H9 (cell line): Measurements from ENCODE around the gene ADAMTSL3. TPM values are rescaled to one million over a fixed set of nuclear protein-coding genes. Genes with fewer than 3 reads are reported as not detected.

Experiments used
- DNase-seq: peaks from one replicate; pipeline ENCODE4 v3.0.0-alpha.2; 2017
- H2AFZ ChIP-seq: one replicate; pipeline ENCODE4 v1.6.1; 2013; ENCODE audit warnings: mild to moderate bottlenecking, low read length, control low read depth, moderate library complexity
- H2AK5ac ChIP-seq: 2 replicates; pipeline ENCODE4 v1.6.1; 2013; ENCODE audit warnings: low read length, control low read depth, mixed read lengths; ENCODE audit not compliant: insufficient read length
- H2BK120ac ChIP-seq: one replicate; pipeline ENCODE4 v1.6.1; 2013; ENCODE audit warnings: low read depth, mild to moderate bottlenecking, low read length, control low read depth, inconsistent platforms; ENCODE audit not compliant: poor library complexity, severe bottlenecking
- H2BK12ac ChIP-seq: 2 replicates; pipeline ENCODE4 v1.6.1; 2013; ENCODE audit warnings: low read length, control low read depth, mixed read lengths, low read depth; ENCODE audit not compliant: insufficient read length
- H2BK15ac ChIP-seq: 2 replicates; pipeline ENCODE4 v1.6.1; 2013; ENCODE audit warnings: low read depth, low read length, control low read depth
- H2BK20ac ChIP-seq: one replicate; pipeline ENCODE4 v1.6.1; 2013; ENCODE audit warnings: low read depth, mild to moderate bottlenecking, low read length, control low read depth, inconsistent platforms; ENCODE audit not compliant: poor library complexity, severe bottlenecking
- H2BK5ac ChIP-seq: 2 replicates; pipeline ENCODE4 v1.6.1; 2013; ENCODE audit warnings: low read length, control low read depth, mixed read lengths; ENCODE audit not compliant: insufficient read length
- H3K14ac ChIP-seq: 2 replicates; pipeline ENCODE4 v1.6.1; 2013; ENCODE audit warnings: low read length, control low read depth; ENCODE audit not compliant: insufficient read depth
- H3K18ac ChIP-seq: 2 replicates; pipeline ENCODE4 v1.6.1; 2013; ENCODE audit warnings: low read depth, mild to moderate bottlenecking, mixed read lengths, low read length, control low read depth; ENCODE audit not compliant: insufficient read length
- H3K23ac ChIP-seq: 2 replicates; pipeline ENCODE4 v1.6.1; 2013; ENCODE audit warnings: low read length, control low read depth, mixed read lengths, low read depth; ENCODE audit not compliant: insufficient read length
- H3K23me2 ChIP-seq: 2 replicates; pipeline ENCODE4 v1.6.1; 2013; ENCODE audit warnings: low read depth, mild to moderate bottlenecking, mixed read lengths, low read length, control low read depth; ENCODE audit not compliant: insufficient read length, poor library complexity, severe bottlenecking
- H3K27ac ChIP-seq: 2 replicates; pipeline ENCODE4 v1.5.1; 2013; ENCODE audit warnings: low read length, control low read depth, mixed read lengths, low read depth; ENCODE audit not compliant: insufficient read length
- H3K27me3 ChIP-seq: 2 replicates; pipeline ENCODE4 v1.6.1; 2013; ENCODE audit warnings: low read length, control low read depth, inconsistent platforms; ENCODE audit not compliant: insufficient read depth
- H3K4ac ChIP-seq: 2 replicates; pipeline ENCODE4 v1.6.1; 2013; ENCODE audit warnings: low read depth, mild to moderate bottlenecking, control low read depth, inconsistent platforms, low read length, moderate library complexity
- H3K4me1 ChIP-seq: 2 replicates; pipeline ENCODE4 v1.6.1; 2013; ENCODE audit warnings: low read length, control low read depth, inconsistent platforms; ENCODE audit not compliant: insufficient read depth
- H3K4me2 ChIP-seq: 2 replicates; pipeline ENCODE4 v1.6.1; 2013; ENCODE audit warnings: low read length, control low read depth, mixed read lengths; ENCODE audit not compliant: insufficient read length, insufficient read depth
- H3K56ac ChIP-seq: 2 replicates; pipeline ENCODE4 v1.6.1; 2013; ENCODE audit warnings: low read depth, mild to moderate bottlenecking, mixed read lengths, low read length, control low read depth; ENCODE audit not compliant: insufficient read length
- H3K79me1 ChIP-seq: 2 replicates; pipeline ENCODE4 v1.6.1; 2013; ENCODE audit warnings: low read depth, mild to moderate bottlenecking, moderate library complexity, low read length, control low read depth, inconsistent platforms; ENCODE audit not compliant: insufficient read depth, poor library complexity, severe bottlenecking
- H3K79me2 ChIP-seq: 2 replicates; pipeline ENCODE4 v1.6.1; 2013; ENCODE audit warnings: low read length, control low read depth, inconsistent platforms; ENCODE audit not compliant: insufficient read depth
- H3K9ac ChIP-seq: 2 replicates; pipeline ENCODE4 v1.6.1; 2013; ENCODE audit warnings: low read length, control low read depth, mixed read lengths; ENCODE audit not compliant: insufficient read length; ENCODE audit errors: extremely low read depth
- H3K9me3 ChIP-seq: one replicate; pipeline ENCODE4 v1.6.1; 2013; ENCODE audit warnings: low read depth, low read length, inconsistent platforms; ENCODE audit not compliant: control insufficient read depth
- H3T11ph ChIP-seq: one replicate; pipeline ENCODE4 v1.6.1; 2013; ENCODE audit warnings: mild to moderate bottlenecking, low read length, control low read depth, inconsistent platforms
- H4K20me1 ChIP-seq: one replicate; pipeline ENCODE4 v1.6.1; 2013; ENCODE audit not compliant: control insufficient read depth, insufficient read length, insufficient read depth
- H4K5ac ChIP-seq: 2 replicates; pipeline ENCODE4 v1.6.1; 2013; ENCODE audit warnings: low read depth, mild to moderate bottlenecking, mixed read lengths, low read length, control low read depth; ENCODE audit not compliant: insufficient read length
- H4K8ac ChIP-seq: replicated peaks from 2 replicates; pipeline ENCODE4 v1.6.1; 2013; ENCODE audit warnings: low read length, control low read depth, mixed read lengths, low read depth; ENCODE audit not compliant: insufficient read length
- H4K91ac ChIP-seq: 2 replicates; pipeline ENCODE4 v1.6.1; 2013; ENCODE audit warnings: low read depth, mild to moderate bottlenecking, moderate library complexity, mixed read lengths, low read length, control low read depth; ENCODE audit not compliant: insufficient read length
- H3K27ac Mint-ChIP-seq, 3 experiments: 2 replicates in 2 of 3; 3 replicates in 1 of 3; pipeline ENCODE4 v1.8.0; 2020 to 2021; ENCODE audit warnings: mixed read lengths in 3 of 3, mild to moderate bottlenecking in 1 of 3, moderate library complexity in 1 of 3
- H3K27me3 Mint-ChIP-seq: 2 replicates; pipeline ENCODE4 v1.8.0; 2021; ENCODE audit warnings: low read depth, mild to moderate bottlenecking, moderate library complexity, mixed read lengths
- H3K36me3 Mint-ChIP-seq, 3 experiments: 2 replicates in 2 of 3; 3 replicates in 1 of 3; pipeline ENCODE4 v1.8.0; 2020 to 2021; ENCODE audit warnings: low read depth in 3 of 3, mixed read lengths in 3 of 3; ENCODE audit not compliant: insufficient read depth in 1 of 3
- H3K4me1 Mint-ChIP-seq, 2 experiments: 2 replicates each; pipeline ENCODE4 v1.8.0; 2020; ENCODE audit warnings: mixed read lengths in 2 of 2
- H3K4me3 Mint-ChIP-seq, 2 experiments: 2 replicates in 1 of 2; 3 replicates in 1 of 2; pipeline ENCODE4 v1.8.0; 2020 to 2021; ENCODE audit warnings: mild to moderate bottlenecking in 2 of 2, mixed read lengths in 2 of 2, moderate library complexity in 1 of 2
- H3K9me3 Mint-ChIP-seq, 2 experiments: 2 replicates in 1 of 2; 3 replicates in 1 of 2; pipeline ENCODE4 v1.8.0; 2020; ENCODE audit warnings: mild to moderate bottlenecking in 2 of 2, mixed read lengths in 2 of 2, moderate library complexity in 1 of 2
- WGBS: extraction: QIAGEN DNeasy Blood & Tissue Kit; methylation state at CpG from one replicate; pipeline ENCODE4 v1.1.7; 2013; ENCODE audit warnings: missing lambda C conversion rate, low lambda C conversion rate, mixed read lengths; ENCODE audit not compliant: insufficient read length; ENCODE audit errors: extremely low coverage; 5-methylcytosine and 5-hydroxymethylcytosine counted together
- total RNA-seq: library from RNA; stranded (reverse); gene quantifications from 2 replicates; pipeline ENCODE4 v1.2.1, GENCODE V29; 2021
- TF ChIP-seq, protein P1 (sequence below): fragments of 200-600 bp; sonication (generic); conservative IDR thresholded peaks from 3 replicates; pipeline ENCODE4 v1.8.0; 2021; ENCODE audit warnings: antibody characterized with exemption, mild to moderate bottlenecking

Gene ADAMTSL3
- total RNA-seq, 1 experiment from 2014 or later = 0.39 TPM

DNA sequence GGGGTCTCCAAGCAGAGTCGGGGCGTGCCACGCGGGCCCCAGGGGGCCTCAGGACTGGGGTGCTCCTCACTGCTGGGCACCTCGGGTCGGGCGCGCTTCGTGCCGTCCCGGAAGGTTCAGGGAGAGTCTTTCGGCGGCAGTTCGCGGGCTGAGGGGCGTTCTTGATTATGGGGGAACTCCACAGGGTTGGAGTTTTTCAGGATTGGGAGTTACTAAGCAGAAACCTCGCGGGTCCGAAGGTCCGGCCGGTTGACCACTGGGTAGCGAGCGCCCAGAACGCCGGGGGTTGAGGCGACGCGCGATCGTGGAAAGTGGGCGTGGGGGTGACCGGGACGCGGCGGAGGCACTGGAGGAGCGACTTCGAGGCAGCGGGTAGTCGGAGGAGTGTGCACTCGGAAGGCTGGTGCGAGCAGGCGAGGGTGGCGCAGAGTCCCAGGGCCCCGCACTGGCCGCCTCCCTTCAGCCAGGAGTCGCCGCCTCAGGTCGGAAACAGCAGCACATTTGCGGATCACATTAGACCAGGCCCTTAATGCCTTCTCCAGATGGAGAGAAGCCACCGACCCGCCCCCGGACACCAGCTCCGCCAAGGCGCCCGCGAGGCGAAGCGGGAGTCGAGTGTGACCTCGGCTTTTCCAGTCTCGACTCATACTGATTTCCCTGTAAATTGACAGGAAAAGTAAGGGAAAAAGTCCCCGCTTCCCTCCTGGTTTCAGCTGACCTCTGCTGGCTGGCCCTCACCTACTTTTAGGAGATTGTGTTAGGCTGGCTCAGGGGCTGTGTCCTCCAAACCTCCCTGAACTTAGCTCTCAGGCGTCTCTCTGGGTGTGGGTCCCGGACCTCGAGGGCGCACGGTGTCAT, 685 bp downstream of the ADAMTSL3 start:
- H3K4me3 Mint-ChIP-seq = peak overlapping the region; percentile 66 to 83
- H3K27ac Mint-ChIP-seq = no peak overlapping the region
- H2BK5ac ChIP-seq = no peak overlapping the region
- TF ChIP-seq, protein P1, sequence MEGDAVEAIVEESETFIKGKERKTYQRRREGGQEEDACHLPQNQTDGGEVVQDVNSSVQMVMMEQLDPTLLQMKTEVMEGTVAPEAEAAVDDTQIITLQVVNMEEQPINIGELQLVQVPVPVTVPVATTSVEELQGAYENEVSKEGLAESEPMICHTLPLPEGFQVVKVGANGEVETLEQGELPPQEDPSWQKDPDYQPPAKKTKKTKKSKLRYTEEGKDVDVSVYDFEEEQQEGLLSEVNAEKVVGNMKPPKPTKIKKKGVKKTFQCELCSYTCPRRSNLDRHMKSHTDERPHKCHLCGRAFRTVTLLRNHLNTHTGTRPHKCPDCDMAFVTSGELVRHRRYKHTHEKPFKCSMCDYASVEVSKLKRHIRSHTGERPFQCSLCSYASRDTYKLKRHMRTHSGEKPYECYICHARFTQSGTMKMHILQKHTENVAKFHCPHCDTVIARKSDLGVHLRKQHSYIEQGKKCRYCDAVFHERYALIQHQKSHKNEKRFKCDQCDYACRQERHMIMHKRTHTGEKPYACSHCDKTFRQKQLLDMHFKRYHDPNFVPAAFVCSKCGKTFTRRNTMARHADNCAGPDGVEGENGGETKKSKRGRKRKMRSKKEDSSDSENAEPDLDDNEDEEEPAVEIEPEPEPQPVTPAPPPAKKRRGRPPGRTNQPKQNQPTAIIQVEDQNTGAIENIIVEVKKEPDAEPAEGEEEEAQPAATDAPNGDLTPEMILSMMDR = 0 out of 3 replicates have a peak, but pooled peaks have one; percentile 19
- no peaks in the 10 kb centered on the region for H3K9me3 ChIP-seq
- no peak overlapping the region for H3K4ac ChIP-seq
- H3K4me1 ChIP-seq = no peaks in the 10 kb centered on the region
- no peak overlapping the region for H2AFZ ChIP-seq
- DNase-seq = peak; percentile 76
- no peak overlapping the region for H3K23ac ChIP-seq
- no peak overlapping the region for H3K27ac ChIP-seq
- no peak overlapping the region for H3T11ph ChIP-seq
- no peak overlapping the region for H4K91ac ChIP-seq
- H3K36me3 Mint-ChIP-seq = no peaks in the 10 kb centered on the region
- H3K79me1 ChIP-seq = no peaks in the 10 kb centered on the region
- H4K20me1 ChIP-seq = no peaks in the 10 kb centered on the region
- no peak overlapping the region for H4K5ac ChIP-seq
- peaks cover 19% of the 10 kb centered on the region; the same call in 1 of the 2 replicates for H3K27me3 ChIP-seq
- peaks cover 71% of the 10 kb centered on the region for H3K27me3 Mint-ChIP-seq
- H4K8ac ChIP-seq = no peak overlapping the region
- no peak overlapping the region for H2BK15ac ChIP-seq
- no peak overlapping the region for H2BK120ac ChIP-seq
- H2BK12ac ChIP-seq = no peak overlapping the region
- no peak overlapping the region for H3K18ac ChIP-seq
- no CpG with 5 or more reads among the region's 67 CpGs for WGBS
- no peak overlapping the region for H3K56ac ChIP-seq
- no peak overlapping the region for H3K14ac ChIP-seq
- H3K9me3 Mint-ChIP-seq = no peaks in the 10 kb centered on the region; a peak in 2 of 5 replicates
- no peak overlapping the region for H3K9ac ChIP-seq
- peaks cover 7% of the 10 kb centered on the region for H3K23me2 ChIP-seq
- H3K79me2 ChIP-seq = no peaks in the 10 kb centered on the region
- no peak overlapping the region for H2BK20ac ChIP-seq
- H2AK5ac ChIP-seq = no peak overlapping the region
- H3K4me1 Mint-ChIP-seq = peaks cover 5 to 16% of the 10 kb centered on the region in 2 experiments; a peak in 2 of 4 replicates
- peak overlapping the region; percentile 51 for H3K4me2 ChIP-seq
